Measurements from ENCODE around the gene U2AF1L4. TPM values are rescaled to one million over a fixed set of nuclear protein-coding genes. Genes with fewer than 3 reads are reported as not detected.
"Not testable (repeated sequence)": the region's sequence is repeated elsewhere in the genome, so short reads cannot be mapped to it uniquely, and the experiment has no call there.

U2AF1L4 gene
- total RNA-seq, 2 experiments from 2014 or later = 16.1 to 35.2 TPM

GRCh38 chr19:35725216-35725861, 19.9 kb downstream of the U2AF1L4 start:
- peaks cover 93% of the 10 kb centered on the region for H3K36me3 ChIP-seq (ENCODE audit: insufficient read depth, low read length)
- H3K9me2 ChIP-seq (ENCODE audit: insufficient read depth, low read length) = no peaks in the 10 kb centered on the region
- H3K27ac ChIP-seq (ENCODE audit: low read depth, low read length, poor library complexity, severe bottlenecking) = no peak overlapping the region
- no peaks in the 10 kb centered on the region for H3K4me1 ChIP-seq (ENCODE audit: insufficient read depth, low read length, poor library complexity, severe bottlenecking)
- H3K79me2 ChIP-seq (ENCODE audit: insufficient read depth, low read depth, low read length) = no peaks in the 10 kb centered on the region
- intact Hi-C loops (cut with micrococcal nuclease; ENCODE audit: unreplicated experiment) = no loop called here
- BruUV-seq (replicated peaks) = no TSS peak
- no peak overlapping the region for H2AFZ ChIP-seq (ENCODE audit: low read length)
- no peaks in the 10 kb centered on the region for H4K20me1 ChIP-seq (ENCODE audit: insufficient read depth, low read length)
- no peak overlapping the region for H3K4me3 ChIP-seq (ENCODE audit: low read depth, low read length, poor library complexity, severe bottlenecking)
- no peaks in the 10 kb centered on the region for H3K9me3 ChIP-seq (ENCODE audit: low read length)
- TF ChIP-seq EZH2phosphoT487 (IDR thresholded peaks at IDR 0.05; ENCODE audit: borderline replicate concordance, low read depth, low read length) (no peak), CTCF (conservative IDR thresholded peaks at IDR 0.05; ENCODE audit: low read length) (no peak)
- ChIA-PET CTCF (ENCODE audit: unreplicated experiment) (no interaction called here), POLR2A (no interaction called here)
- no peak overlapping the region for H3K4me2 ChIP-seq (ENCODE audit: low read length)
- no peak for DNase-seq (ENCODE audit: low spot score)

- no peaks in the 10 kb centered on the region for H3K9me3 ChIP-seq (ENCODE audit: low read length)
- POLR2A ChIA-PET = no interaction called here
- DNase-seq (ENCODE audit: low spot score) = no peak
- TF ChIP-seq EZH2phosphoT487 (IDR thresholded peaks at IDR 0.05; ENCODE audit: borderline replicate concordance, low read depth, low read length) (no peak), CTCF (conservative IDR thresholded peaks at IDR 0.05; ENCODE audit: low read length) (no peak)
- peaks cover 93% of the 10 kb centered on the region for H3K36me3 ChIP-seq (ENCODE audit: insufficient read depth, low read length)
- no peaks in the 10 kb centered on the region for H3K9me2 ChIP-seq (ENCODE audit: insufficient read depth, low read length)
- BruUV-seq (replicated peaks) = no TSS peak
- intact Hi-C loops (cut with micrococcal nuclease; ENCODE audit: unreplicated experiment) = no loop called here
- H3K4me3 ChIP-seq (ENCODE audit: low read depth, low read length, poor library complexity, severe bottlenecking) = no peak overlapping the region
- H2AFZ ChIP-seq (ENCODE audit: low read length) = no peak overlapping the region
- H3K4me2 ChIP-seq (ENCODE audit: low read length) = no peak overlapping the region
- peaks cover 3% of the 10 kb centered on the region for H3K79me2 ChIP-seq (ENCODE audit: insufficient read depth, low read depth, low read length)
- CTCF ChIA-PET (ENCODE audit: unreplicated experiment) = no interaction called here
- H4K20me1 ChIP-seq (ENCODE audit: insufficient read depth, low read length) = no peaks in the 10 kb centered on the region
- peaks cover under 1% of the 10 kb centered on the region for H3K4me1 ChIP-seq (ENCODE audit: insufficient read depth, low read length, poor library complexity, severe bottlenecking)
- H3K27ac ChIP-seq (ENCODE audit: low read depth, low read length, poor library complexity, severe bottlenecking) = no peak overlapping the region
Measured at GRCh38 chr19:35724560-35724959, 20.7 kb downstream of the U2AF1L4 start.

- H3K4me3 ChIP-seq (ENCODE audit: low read depth, low read length, poor library complexity, severe bottlenecking); DNase-seq (ENCODE audit: low spot score); CTCF ChIA-PET (ENCODE audit: unreplicated experiment); BruUV-seq (replicated peaks); H3K79me2 ChIP-seq (ENCODE audit: insufficient read depth, low read depth, low read length); H3K9me2 ChIP-seq (ENCODE audit: insufficient read depth, low read length); H3K9me3 ChIP-seq (ENCODE audit: low read length); H3K4me2 ChIP-seq (ENCODE audit: low read length); POLR2A ChIA-PET; H3K4me1 ChIP-seq (ENCODE audit: insufficient read depth, low read length, poor library complexity, severe bottlenecking); H3K27ac ChIP-seq (ENCODE audit: low read depth, low read length, poor library complexity, severe bottlenecking); H2AFZ ChIP-seq (ENCODE audit: low read length); intact Hi-C loops (cut with micrococcal nuclease; ENCODE audit: unreplicated experiment); H4K20me1 ChIP-seq (ENCODE audit: insufficient read depth, low read length): not testable (repeated sequence)
- H3K36me3 ChIP-seq (ENCODE audit: insufficient read depth, low read length) = peaks cover 92% of the 10 kb centered on the region
Measured at GRCh38 chr19:35724132-35724531, 21.1 kb downstream of the U2AF1L4 start.

All from OCI-LY7 (cell line).